Hindlimb muscle (tissue), 1 donor: ENCODE data around the gene CES3. TPM values are rescaled to one million over a fixed set of nuclear protein-coding genes. Genes with fewer than 3 reads are reported as not detected.

ENCODE experiments used
- DNase-seq: peaks from one replicate; pipeline ENCODE4 v3.0.0-alpha.2; 2013
- polyA plus RNA-seq: library from polyadenylated mRNA; unstranded; fragments of 120-200 nt; gene quantifications from one replicate; pipeline ENCODE4 v1.2.1, GENCODE V29; 2013; ENCODE audit not compliant: insufficient read length

The CES3 gene
- polyA plus RNA-seq, 1 donor, result 0.37 TPM

DNA sequence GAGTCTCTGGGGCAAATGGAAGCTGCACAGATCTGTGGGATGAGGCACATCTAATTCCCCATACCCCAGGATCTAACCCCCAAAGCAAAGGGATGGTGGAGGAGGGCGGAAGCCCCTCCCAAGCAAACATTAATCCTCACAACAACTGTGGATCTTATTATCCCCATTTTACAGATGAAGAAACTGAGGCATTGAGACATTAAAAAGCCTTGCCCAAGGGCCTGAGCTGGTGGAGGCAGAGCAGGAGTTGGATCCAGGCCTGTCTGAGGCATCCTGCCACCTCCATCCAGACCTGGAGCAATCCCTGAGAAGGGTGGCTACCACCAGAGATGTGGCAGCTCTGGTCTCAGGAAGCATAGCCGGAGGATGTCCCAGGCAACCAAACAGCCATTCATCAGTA is 50.2 kb downstream of the CES3 start:
- DNase-seq, result no peak

DNA sequence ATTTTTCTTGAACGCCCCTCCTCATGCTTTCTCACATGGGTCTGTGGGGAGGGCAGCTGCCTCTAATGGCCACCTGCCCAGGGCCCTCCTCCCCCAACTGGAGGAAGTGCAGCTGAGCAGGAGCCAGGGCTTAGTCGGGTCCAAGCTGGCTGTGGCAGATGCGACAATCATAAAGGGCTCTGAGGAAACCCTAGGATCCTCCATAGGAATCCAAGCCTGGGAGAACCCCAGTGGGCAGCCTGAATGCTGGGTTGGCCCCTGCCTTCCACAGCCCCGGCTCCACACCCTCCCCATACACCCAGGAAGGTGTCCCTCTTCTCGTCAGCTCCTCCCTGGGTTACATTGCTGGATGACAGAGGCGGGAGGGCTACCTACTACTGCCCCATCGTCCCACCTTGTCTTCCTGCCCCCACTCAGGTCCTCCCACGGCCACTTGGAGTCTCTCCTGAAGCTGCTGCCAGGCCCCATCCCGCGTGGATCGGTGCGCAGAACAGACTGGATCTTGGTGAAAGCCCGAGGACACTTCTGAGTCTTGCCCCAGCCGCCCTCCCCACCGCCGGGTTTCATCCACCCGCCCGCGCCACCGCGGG is 52.3 kb downstream of the CES3 start:
- DNase-seq, result peak; percentile 55

DNA sequence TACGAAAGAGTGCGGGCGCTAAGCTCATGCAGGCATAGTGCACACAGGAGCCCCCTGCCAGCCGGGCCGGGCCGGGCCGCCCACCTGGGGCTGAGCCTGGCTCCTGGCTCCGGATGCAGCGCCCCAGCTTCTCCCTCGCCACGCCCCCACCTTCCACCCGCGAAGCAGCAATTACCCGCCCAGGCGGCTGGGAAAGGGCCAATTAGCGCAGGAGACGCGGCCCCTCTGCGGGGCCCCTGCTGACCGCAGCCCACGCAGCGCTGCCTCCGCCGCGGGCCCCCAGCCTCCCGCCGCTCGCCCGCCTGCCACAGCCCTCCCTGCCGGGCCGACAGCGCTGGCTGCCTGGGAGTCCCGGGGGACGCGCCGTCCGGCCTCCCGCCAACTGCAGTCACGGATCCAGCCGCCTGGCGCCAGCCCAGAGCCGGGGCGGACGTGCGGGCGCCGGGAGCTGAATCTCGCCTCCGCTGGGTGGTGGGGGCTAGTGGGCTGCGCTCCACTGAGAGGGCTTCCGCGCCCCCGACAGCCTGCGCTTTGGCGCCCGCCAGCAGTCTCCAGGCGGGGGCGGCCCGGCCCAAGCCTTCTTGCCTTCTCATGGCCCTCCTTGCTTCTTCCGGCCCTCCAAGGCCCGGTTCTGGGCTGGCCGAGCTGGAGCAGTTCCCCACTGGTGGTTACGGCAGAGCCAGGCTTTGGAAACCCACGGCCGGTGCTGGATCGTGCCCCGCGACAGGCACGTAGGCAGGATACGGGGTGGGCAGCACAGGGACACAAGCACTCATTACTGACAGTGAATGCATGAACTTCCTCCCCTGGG is 53.0 kb downstream of the CES3 start:
- peak; percentile 79 for DNase-seq

DNA sequence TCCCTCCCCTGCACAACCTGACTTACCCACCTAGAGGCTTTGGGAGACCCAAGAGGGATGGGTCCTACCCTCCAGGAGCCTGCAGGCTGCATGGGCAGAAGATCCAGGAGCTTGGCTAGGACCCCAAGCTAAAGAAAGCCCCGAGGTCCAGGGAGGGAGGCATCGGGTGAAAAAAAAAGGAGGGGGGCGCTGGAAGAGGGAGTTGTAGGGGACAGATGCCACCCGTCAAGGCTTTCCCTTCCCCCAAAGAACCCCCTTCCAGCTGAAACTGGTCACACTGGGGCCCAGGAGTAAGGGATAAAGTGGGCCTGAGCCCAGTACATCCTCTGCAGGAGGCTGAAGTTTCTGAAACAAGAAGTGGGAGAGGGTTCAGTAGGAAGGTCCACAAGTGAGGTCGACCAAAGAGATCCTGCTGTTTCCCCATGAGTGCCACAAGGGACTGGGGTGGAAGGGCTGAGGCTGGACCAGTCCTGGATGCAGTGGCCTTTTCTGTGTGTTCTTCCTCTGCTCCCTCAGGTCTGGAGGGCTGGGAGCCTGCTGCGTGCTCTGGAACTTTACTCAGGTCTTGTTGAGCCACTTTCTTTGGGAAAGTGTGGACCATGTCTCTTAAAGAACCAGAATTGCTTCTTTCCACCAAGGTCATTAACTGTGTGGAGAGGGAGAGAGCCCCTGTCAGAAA is 53.7 kb downstream of the CES3 start:
- peak; percentile 26 for DNase-seq

DNA sequence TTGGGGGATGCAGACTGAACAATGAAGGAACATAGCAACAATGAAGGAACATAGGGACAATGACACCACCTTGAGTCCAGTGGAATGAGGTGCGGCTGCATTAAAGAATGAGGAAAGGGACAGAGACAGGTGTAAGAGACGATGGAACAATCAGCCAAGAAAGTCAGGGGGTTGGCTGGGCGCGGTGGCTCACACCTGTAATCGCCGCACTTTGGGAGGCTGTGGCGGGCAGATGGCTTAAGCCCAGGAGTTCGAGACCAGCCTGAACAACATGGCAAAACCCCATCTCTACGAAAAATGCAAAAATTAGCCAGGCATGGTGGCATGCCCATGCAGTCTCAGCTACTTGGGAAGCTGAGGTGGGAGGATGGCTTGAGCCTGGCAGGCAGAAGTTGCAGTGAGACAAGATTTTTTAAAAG is 54.3 kb downstream of the CES3 start:
- DNase-seq, result no peak

DNA sequence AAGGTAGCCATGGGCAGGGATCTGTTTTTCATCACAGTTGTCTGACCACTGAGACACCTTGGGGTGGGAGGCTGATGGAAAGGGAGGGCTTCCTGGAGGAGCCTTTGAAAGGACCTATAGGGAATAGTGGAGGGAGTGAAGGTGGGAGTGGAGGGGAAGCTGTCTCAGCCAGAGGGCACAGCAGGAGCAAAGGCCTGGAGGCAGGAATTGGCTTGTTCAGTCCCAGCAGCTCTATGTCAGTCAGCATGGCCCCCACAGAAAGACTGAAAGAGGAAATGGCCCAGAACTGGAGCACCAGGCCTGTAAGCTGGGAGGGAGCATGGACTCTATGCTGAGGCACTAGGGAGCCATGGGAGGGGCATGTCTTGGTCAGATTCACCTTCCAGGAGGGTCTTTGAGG is 55.1 kb downstream of the CES3 start:
- no peak for DNase-seq

DNA sequence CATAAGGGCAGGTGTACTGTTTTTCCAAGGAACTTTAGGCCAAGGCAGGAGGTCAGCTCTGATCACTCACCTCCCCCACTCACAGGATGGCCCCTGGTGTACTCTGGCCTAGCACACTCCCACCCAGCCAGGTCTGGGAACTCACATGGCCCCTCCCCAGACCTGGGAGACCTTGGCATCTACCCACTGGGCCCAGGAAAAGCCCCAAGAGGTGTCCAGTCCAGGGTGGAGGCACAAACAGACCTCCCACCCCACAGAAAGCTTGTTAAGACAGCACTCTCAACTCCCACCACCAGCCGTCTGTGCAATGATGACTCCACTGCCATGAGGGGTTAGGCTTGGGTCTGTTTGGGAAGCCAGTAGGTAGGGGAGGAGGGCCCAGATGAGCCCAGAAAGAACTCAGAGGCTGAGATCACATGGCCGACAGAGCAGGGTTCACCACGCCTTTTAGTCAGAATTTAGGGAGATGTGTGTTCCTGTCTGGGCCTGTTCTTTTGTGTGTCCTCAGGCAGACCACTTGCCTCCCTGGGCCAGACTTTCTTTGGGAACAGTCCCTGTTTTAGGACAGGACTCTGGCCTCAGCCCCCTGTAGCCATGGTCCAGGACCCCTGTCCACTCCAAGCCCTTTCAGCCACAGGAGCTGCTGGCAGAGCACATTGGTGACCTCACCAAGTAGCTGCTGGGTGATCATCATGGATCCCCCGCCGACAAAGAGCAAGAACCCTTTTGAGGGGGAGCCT is 55.8 kb downstream of the CES3 start:
- DNase-seq, result no peak

DNA sequence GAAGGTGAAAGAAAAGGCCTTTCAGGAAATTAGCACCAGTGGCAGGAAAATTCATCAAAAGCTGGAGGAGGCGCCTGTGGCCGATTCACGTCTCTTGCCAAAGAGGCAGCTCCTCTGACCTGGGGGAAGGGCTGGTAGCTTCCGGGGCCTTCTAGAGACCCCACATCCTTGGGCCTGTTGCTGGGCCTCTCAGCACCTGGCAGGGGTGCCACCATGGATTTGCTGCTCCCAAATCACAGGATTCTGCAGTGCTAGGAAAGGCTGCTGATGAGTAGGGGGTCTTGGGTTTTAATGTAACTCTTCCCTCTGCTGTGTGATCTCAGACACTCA is 56.3 kb downstream of the CES3 start:
- DNase-seq, result no peak

DNA sequence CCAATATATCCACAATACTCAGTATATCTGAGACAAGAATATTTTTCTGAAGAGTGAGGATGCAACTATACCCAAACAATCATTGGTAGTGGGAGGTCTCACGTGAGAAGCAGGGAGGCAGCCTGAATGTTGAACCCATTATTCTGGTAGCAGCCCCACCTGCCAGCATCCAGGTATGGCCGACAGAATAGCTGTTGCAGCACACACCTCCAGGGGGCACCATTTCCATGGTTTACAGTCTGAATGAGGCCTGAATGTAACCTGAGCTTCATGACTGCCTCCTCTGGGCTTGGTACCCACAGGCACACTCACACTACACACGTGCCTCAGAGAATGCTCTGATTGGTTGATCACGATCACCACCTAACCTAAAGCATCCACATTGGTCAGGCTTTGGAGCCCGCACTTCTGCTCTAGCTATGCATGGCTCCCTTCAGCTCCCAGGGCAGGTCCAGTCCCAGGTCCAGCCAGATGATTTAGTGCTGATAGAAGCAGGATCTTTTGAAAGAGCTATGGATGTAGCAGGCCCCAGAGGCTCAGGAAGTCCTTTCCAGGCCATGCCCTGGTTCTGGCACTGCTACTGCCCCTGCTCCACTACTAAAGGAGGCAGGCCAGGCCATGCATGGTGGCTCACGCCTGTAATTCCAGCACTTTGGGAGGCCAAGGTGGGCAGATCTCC is 56.9 kb downstream of the CES3 start:
- DNase-seq, result peak; percentile 55

DNA sequence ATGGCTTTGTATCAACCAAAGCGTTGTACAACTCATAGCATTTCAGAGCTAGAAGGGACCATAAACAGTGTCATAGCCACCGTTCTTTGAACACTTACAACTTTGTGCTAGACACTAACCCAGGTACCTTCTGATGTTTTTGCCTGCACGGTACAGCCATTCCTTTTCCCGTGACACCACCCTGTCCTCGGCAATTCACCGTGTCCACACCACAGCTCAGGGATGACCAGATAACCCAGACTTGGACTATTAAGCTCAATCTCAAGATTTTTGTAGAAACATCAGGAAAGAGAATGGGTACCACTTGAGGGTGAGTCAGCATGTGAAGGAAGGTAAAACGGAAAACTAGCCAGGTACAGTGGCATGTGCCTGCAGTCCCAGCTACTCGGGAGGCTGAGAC is 58.1 kb downstream of the CES3 start:
- DNase-seq, result no peak

DNA sequence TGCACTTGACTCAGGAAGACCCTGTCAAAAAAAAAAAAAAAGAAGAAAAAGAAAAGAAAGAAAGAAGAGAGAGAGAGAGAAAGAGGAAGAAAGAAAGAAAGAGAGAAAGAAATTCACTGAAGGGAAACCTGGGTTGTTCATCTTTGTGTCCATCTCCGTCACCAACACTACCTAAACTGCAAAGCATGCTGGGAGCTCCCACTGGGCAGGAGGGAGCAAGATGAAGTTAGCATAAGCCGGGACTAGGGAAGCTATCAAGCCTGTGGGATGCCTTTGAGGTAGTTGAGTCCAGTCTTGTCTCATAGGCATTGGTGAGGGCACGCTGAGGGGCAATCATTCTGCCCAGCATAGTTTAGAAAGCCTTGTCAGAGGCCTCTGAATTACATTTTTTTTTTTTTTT is 60.3 kb downstream of the CES3 start:
- DNase-seq, result no peak

DNA sequence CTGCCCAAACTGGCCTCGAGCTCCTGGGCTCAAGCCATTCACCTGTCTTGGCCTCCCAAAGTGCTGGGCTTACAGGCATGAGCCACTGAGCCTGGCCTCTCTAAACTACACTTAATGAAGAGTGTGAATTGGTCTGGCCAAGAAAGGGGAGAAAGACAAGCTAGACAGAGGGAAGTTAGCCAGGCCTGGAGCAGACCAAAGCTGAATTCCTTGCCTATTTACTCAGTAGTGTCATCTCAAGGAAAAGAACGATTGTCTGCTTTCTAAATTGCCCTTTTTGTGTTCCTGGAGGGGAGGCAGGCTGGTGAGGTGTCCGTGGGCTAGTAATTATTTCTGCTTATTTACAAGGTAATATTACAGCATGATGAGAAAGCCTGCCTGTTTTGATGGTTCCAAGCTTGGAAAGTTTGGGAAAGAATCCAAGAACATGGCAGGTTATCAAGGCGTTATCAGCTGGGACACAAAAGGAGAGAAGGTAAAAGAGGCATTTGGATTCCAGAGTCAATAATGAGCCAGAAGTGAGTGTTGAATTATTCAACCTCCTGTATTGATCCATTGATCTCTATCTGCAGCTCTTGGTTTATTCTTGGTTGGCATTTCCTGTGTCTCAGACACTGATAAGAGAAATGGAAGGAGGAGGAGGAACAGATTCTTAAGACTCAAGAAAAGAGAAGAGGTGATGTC is 61.6 kb downstream of the CES3 start:
- DNase-seq, result no peak

DNA sequence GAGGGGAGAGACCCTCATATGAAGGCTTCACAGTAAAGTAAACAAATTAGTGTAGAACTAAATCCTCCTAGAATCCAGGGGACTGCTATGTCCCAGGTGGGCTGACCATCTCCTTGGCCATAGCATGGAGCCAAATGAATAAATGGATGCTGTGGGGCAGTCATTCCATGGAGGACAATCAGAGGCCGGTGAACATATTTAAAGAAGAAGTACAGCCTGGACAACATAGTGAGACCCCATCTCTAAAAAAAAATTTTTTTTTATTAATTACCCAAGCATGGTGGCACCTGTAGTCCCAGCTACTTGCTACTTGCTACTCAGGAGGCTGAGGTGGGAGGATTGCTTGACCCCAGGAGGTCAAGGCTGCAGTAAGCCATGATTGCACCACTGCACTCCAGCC is 62.6 kb downstream of the CES3 start:
- no peak for DNase-seq

Other genes with a start within 250 kb of the CES3 start
- gene DYNC1LI2, start 209.7 kb upstream of the CES3 start, polyA plus RNA-seq, result 79.5 TPM
- not detected for gene TERB1, start 159.7 kb upstream of the CES3 start, polyA plus RNA-seq
- 36.5 TPM for gene NAE1, start 130.3 kb upstream of the CES3 start, polyA plus RNA-seq
- gene CA7, start 116.9 kb upstream of the CES3 start, polyA plus RNA-seq, result not detected
- 3.0 TPM for gene PDP2, start 80.8 kb upstream of the CES3 start, polyA plus RNA-seq
- not detected for gene CDH16, start 42.4 kb upstream of the CES3 start, polyA plus RNA-seq
- 3.1 TPM for gene RRAD, start 35.7 kb upstream of the CES3 start, polyA plus RNA-seq
- gene CIAO2B, start 26.9 kb upstream of the CES3 start, polyA plus RNA-seq, result 88.3 TPM
- 28.6 TPM for gene CES2, start 25.8 kb upstream of the CES3 start, polyA plus RNA-seq
- gene CES4A, start 27.3 kb downstream of the CES3 start, polyA plus RNA-seq, result 2.6 TPM
- 37.7 TPM for gene CBFB, start 67.9 kb downstream of the CES3 start, polyA plus RNA-seq
- 20.8 TPM for gene PHAF1, start 148.7 kb downstream of the CES3 start, polyA plus RNA-seq
- 10.9 TPM for gene B3GNT9, start 189.7 kb downstream of the CES3 start, polyA plus RNA-seq
- 5.9 TPM for gene TRADD, start 198.6 kb downstream of the CES3 start, polyA plus RNA-seq
- 2.5 TPM for gene FBXL8, start 198.7 kb downstream of the CES3 start, polyA plus RNA-seq
- 5.3 TPM for gene HSF4, start 203.5 kb downstream of the CES3 start, polyA plus RNA-seq
- 44.3 TPM for gene NOL3, start 209.3 kb downstream of the CES3 start, polyA plus RNA-seq
- gene MATCAP1, start 222.7 kb downstream of the CES3 start, polyA plus RNA-seq, result 22.9 TPM
- 15.3 TPM for gene EXOC3L1, start 228.9 kb downstream of the CES3 start, polyA plus RNA-seq
- gene E2F4, start 230.9 kb downstream of the CES3 start, polyA plus RNA-seq, result 40.9 TPM
- 1.1 TPM for gene ELMO3, start 237.9 kb downstream of the CES3 start, polyA plus RNA-seq